ENCODE measurements around the gene RIOK1. TPM values are rescaled to one million over a fixed set of nuclear protein-coding genes. Genes with fewer than 3 reads are reported as not detected.

The RIOK1 gene
- total RNA-seq, 1 experiment from 2014 or later: 27.3 TPM

- peaks cover 3% of the 10 kb centered on the region for H3K36me3 ChIP-seq (replicated peaks; ENCODE audit: control insufficient read depth, insufficient read depth, low read length)
- H3K4me3 ChIP-seq (ENCODE audit: insufficient read depth, low read depth, low read length): peak overlapping the region; percentile 69
- DNase-seq: no peak
- no peaks in the 10 kb centered on the region for H3K27me3 ChIP-seq (ENCODE audit: control insufficient read depth, insufficient read depth, low read length)
Observed at GRCh38 chr6:7390226-7390878, 744 bp downstream of the RIOK1 start.

GRCh38 chr6:7391151-7391550 lies 1.5 kb downstream of the RIOK1 start:
- Histone ChIP-seq H3K27me3 (ENCODE audit: control insufficient read depth, insufficient read depth, low read length) (no peaks in the 10 kb centered on the region), H3K4me3 (ENCODE audit: insufficient read depth, low read depth, low read length) (no peak overlapping the region), H3K36me3 (replicated peaks; ENCODE audit: control insufficient read depth, insufficient read depth, low read length) (peaks cover 5% of the 10 kb centered on the region)
- DNase-seq: no peak

GRCh38 chr6:7392402-7392801 lies 2.8 kb downstream of the RIOK1 start:
- DNase-seq: no peak
- Histone ChIP-seq H3K4me3 (ENCODE audit: insufficient read depth, low read depth, low read length) (no peak overlapping the region), H3K27me3 (ENCODE audit: control insufficient read depth, insufficient read depth, low read length) (no peaks in the 10 kb centered on the region), H3K36me3 (replicated peaks; ENCODE audit: control insufficient read depth, insufficient read depth, low read length) (peaks cover 5% of the 10 kb centered on the region)

GRCh38 chr6:7401075-7401474 lies 11.5 kb downstream of the RIOK1 start:
- peaks cover 16% of the 10 kb centered on the region for H3K36me3 ChIP-seq (replicated peaks; ENCODE audit: control insufficient read depth, insufficient read depth, low read length)

GRCh38 chr6:7402716-7403115 lies 13.1 kb downstream of the RIOK1 start:
- Histone ChIP-seq H3K4me3 (ENCODE audit: insufficient read depth, low read depth, low read length) (no peak overlapping the region), H3K27me3 (ENCODE audit: control insufficient read depth, insufficient read depth, low read length) (no peaks in the 10 kb centered on the region), H3K36me3 (replicated peaks; ENCODE audit: control insufficient read depth, insufficient read depth, low read length) (peaks cover 18% of the 10 kb centered on the region)
- no peak for DNase-seq

More at GRCh38 chr6:7401075-7401474, 11.5 kb downstream of the RIOK1 start:
- Histone ChIP-seq H3K27me3 (ENCODE audit: control insufficient read depth, insufficient read depth, low read length) (no peaks in the 10 kb centered on the region), H3K4me3 (ENCODE audit: insufficient read depth, low read depth, low read length) (no peak overlapping the region)
- no peak for DNase-seq

DNA sequence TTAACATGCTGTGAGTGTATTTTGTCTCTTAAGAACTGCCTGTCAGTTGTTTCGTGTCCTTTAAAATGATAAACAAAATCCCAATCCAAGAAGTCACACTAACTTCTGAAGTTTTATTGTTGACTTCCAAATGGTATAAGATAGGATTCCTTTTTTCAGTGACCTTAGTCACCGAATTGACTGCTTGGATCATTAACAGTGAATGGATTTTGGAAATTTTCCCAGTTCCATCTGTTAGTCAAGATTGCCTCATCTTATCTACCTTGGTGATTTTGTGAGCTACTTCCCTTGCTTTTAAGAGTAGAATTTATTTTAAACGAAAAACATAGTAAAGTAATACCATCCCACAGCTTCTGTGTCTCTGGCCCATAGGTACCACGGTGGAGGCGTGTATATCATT lies 14.9 kb downstream of the RIOK1 start:
- H3K36me3 ChIP-seq (replicated peaks; ENCODE audit: control insufficient read depth, insufficient read depth, low read length): peaks cover 19% of the 10 kb centered on the region
- no peak for DNase-seq
- no peak overlapping the region for H3K4me3 ChIP-seq (ENCODE audit: insufficient read depth, low read depth, low read length)
- H3K27me3 ChIP-seq (ENCODE audit: control insufficient read depth, insufficient read depth, low read length): no peaks in the 10 kb centered on the region

GRCh38 chr6:7406743-7407142 lies 17.1 kb downstream of the RIOK1 start:
- no peak for DNase-seq
- Histone ChIP-seq H3K4me3 (ENCODE audit: insufficient read depth, low read depth, low read length) (no peak overlapping the region), H3K27me3 (ENCODE audit: control insufficient read depth, insufficient read depth, low read length) (no peaks in the 10 kb centered on the region), H3K36me3 (replicated peaks; ENCODE audit: control insufficient read depth, insufficient read depth, low read length) (peaks cover 15% of the 10 kb centered on the region)

DNA sequence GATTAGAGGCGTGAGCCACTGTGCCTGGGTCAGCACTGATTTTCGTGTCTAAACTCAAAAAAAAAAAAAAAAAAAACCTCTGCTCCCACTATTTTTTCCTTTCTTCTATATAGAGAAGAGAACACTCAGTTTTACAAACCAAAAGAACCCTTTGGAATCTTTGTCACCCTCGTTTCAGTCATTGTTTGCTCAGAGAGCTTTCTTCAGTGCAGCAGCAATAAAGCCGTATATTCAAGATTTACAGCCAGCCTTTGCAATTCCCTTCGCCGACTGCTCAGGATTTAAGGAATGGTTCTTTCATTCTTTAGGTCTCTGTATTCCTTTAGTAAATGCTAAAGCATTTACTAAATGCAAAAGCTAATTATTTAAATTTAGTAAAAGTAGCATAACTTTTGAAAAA lies 20.1 kb downstream of the RIOK1 start:
- Histone ChIP-seq H3K36me3 (replicated peaks; ENCODE audit: control insufficient read depth, insufficient read depth, low read length) (peaks cover 4% of the 10 kb centered on the region; the same call in 1 of the 2 replicates), H3K27me3 (ENCODE audit: control insufficient read depth, insufficient read depth, low read length) (no peaks in the 10 kb centered on the region), H3K4me3 (ENCODE audit: insufficient read depth, low read depth, low read length) (no peak overlapping the region)
- DNase-seq: no peak

DNA sequence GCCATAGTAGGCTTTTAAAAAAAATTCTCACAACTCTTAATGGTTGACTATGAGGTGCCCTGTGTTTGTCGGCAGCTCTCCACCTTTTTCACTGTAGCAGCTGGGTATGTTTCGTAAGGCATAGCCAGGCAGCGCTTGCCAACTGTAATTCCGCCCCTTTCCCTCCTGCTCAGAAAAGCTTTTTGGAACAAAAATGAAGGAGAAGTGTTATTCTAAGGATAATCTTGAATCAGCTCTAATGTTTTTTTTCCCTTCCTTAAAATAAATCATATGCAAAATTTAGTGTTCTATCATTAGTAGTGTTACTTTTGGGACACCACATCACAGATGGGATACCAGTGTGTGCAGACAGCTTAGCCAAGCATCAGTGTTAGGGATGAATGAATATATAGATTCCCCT lies 21.2 kb downstream of the RIOK1 start:
- no peak for DNase-seq
- H3K4me3 ChIP-seq (ENCODE audit: insufficient read depth, low read depth, low read length): no peak overlapping the region
- no peaks in the 10 kb centered on the region for H3K27me3 ChIP-seq (ENCODE audit: control insufficient read depth, insufficient read depth, low read length)
- H3K36me3 ChIP-seq (replicated peaks; ENCODE audit: control insufficient read depth, insufficient read depth, low read length): peaks cover 10% of the 10 kb centered on the region

DNA sequence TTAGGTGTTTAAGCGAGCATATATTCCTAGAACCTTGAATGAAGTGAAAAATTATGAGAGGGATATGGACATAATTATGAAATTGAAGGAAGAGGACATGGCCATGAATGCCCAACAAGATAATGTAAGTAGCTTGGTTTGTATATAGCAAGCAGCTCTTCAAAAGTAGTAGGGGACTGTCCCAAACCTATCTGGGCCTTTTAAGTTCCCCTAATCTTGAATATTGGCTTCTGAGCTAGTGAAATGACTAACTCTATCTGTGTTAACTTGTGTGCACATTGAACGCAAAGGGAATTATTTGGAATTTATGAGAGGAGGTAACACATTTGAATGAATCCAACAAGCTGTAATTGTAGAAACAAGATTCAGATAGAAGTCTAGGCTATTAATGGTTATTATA lies 21.7 kb downstream of the RIOK1 start:
- Histone ChIP-seq H3K4me3 (ENCODE audit: insufficient read depth, low read depth, low read length) (no peak overlapping the region), H3K36me3 (replicated peaks; ENCODE audit: control insufficient read depth, insufficient read depth, low read length) (peaks cover 12% of the 10 kb centered on the region), H3K27me3 (ENCODE audit: control insufficient read depth, insufficient read depth, low read length) (no peaks in the 10 kb centered on the region)
- no peak for DNase-seq

DNA sequence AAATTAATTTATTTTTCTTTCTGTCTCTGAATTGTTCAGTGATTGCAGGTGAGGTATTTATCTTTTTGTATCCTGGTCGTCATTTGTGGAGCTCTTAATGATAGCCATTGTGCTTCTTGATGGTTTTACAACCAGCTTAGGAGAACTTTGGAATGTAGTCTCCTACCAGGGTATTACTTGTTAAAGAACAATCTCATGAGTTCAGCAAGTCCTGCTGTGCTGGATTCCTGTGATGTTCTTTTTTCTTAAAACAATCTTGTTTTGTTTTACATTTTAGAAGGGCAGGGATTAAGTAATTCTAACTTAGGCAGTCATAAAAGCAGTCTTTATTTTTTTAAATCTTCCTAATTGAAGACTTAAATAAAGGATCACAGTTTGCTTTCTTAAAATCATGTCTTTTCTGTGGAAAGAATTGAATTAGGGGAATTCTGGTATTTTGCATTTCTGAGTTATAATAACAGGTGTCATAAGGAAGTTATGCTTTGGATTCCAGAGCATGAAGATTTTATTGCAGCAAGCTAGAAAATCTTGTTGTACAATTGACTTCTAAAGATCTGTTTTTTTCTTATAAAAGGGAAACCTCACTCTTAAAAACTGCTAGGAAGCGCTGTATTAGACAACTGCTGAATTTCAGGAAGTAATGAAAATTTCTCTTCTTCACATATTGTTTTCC lies 23.7 kb downstream of the RIOK1 start:
- no peak for DNase-seq
- H3K36me3 ChIP-seq (replicated peaks; ENCODE audit: control insufficient read depth, insufficient read depth, low read length): peaks cover 11% of the 10 kb centered on the region

GRCh38 chr6:7414811-7415210 lies 25.2 kb downstream of the RIOK1 start:
- DNase-seq: no peak
- Histone ChIP-seq H3K27me3 (ENCODE audit: control insufficient read depth, insufficient read depth, low read length) (no peaks in the 10 kb centered on the region), H3K4me3 (ENCODE audit: insufficient read depth, low read depth, low read length) (no peak overlapping the region), H3K36me3 (replicated peaks; ENCODE audit: control insufficient read depth, insufficient read depth, low read length) (peaks cover 11% of the 10 kb centered on the region)

More for the DNA sequence above, 23.7 kb downstream of the RIOK1 start:
- no peak overlapping the region for H3K4me3 ChIP-seq (ENCODE audit: insufficient read depth, low read depth, low read length)
- H3K27me3 ChIP-seq (ENCODE audit: control insufficient read depth, insufficient read depth, low read length): no peaks in the 10 kb centered on the region

- Histone ChIP-seq H3K36me3 (replicated peaks; ENCODE audit: control insufficient read depth, insufficient read depth, low read length) (peaks cover 11% of the 10 kb centered on the region), H3K4me3 (ENCODE audit: insufficient read depth, low read depth, low read length) (no peak overlapping the region), H3K27me3 (ENCODE audit: control insufficient read depth, insufficient read depth, low read length) (no peaks in the 10 kb centered on the region)
- DNase-seq: no peak
Observed at GRCh38 chr6:7417684-7418083, 28.1 kb downstream of the RIOK1 start.

- Histone ChIP-seq H3K36me3 (replicated peaks; ENCODE audit: control insufficient read depth, insufficient read depth, low read length) (peaks cover 11% of the 10 kb centered on the region), H3K27me3 (ENCODE audit: control insufficient read depth, insufficient read depth, low read length) (no peaks in the 10 kb centered on the region), H3K4me3 (ENCODE audit: insufficient read depth, low read depth, low read length) (no peak overlapping the region)
- no peak for DNase-seq
Observed at GRCh38 chr6:7418238-7418905, 28.8 kb downstream of the RIOK1 start.

- DNase-seq: no peak
- H3K4me3 ChIP-seq (ENCODE audit: insufficient read depth, low read depth, low read length): no peak overlapping the region
- peaks cover 11% of the 10 kb centered on the region for H3K36me3 ChIP-seq (replicated peaks; ENCODE audit: control insufficient read depth, insufficient read depth, low read length)
- no peaks in the 10 kb centered on the region for H3K27me3 ChIP-seq (ENCODE audit: control insufficient read depth, insufficient read depth, low read length)
Observed at GRCh38 chr6:7419065-7419464, 29.5 kb downstream of the RIOK1 start.

Data from H7 (cell line).